Measurements from ENCODE around the gene MYPOP. TPM values are rescaled to one million over a fixed set of nuclear protein-coding genes. Genes with fewer than 3 reads are reported as not detected.

MYPOP gene
- total and polyA plus RNA-seq, 2 of the 13 experiments (the other 11 are each of a cell fraction or from before 2014, with no cell fraction given): 2.3 to 2.7 TPM

DNA sequence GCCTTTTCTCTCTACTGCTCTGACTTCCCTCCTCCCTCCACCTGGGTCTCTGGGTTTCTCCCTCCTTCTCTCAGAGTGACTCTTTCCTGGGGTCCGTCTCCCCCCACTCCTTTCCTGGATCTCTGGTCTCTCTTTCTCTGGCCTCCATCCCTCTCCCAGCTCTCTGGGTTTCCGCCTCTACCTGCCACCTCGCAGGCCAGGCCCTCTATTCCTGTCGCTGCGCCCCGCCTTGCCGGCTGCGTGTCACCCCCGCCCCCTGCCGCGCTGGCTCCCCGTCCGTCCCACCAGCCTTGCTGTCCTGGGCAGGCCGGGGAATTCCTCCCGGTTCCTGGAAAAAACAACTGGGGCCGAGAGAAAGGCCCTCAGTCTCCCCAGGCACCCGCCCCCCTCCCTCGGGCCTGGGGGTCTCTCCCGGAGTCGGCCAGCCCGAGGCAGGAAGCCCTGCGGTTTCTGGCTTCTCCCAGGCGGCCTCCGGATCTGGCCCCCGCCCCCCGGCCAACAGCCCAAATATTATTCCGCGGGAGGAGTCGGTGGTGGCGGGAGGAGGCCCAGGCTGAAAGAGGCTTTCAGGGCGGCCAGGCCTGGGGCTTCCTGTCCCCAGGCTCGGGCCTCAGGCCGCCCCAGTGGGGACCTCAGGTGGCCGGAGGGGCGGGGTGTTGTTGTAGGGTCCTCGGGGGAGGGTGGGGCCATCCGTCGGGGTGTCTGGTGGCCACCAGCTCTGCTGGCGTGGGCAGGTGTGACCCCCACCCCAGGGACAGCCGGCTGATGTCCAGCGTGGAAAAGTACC, 25.8 kb downstream of the MYPOP start (continued):
- no peak for TF ChIP-seq ZNF605 (CRISPR knock-in tag; IDR thresholded peaks at IDR 0.05)
- TF ChIP-seq TCF7 (IDR thresholded peaks at IDR 0.05; ENCODE audit: low read depth): 0 out of 2 replicates have a peak, but pooled peaks have one; percentile 6
- TF ChIP-seq ZNF777 (CRISPR knock-in tag; IDR thresholded peaks at IDR 0.05): no peak
- TF ChIP-seq, protein P1, sequence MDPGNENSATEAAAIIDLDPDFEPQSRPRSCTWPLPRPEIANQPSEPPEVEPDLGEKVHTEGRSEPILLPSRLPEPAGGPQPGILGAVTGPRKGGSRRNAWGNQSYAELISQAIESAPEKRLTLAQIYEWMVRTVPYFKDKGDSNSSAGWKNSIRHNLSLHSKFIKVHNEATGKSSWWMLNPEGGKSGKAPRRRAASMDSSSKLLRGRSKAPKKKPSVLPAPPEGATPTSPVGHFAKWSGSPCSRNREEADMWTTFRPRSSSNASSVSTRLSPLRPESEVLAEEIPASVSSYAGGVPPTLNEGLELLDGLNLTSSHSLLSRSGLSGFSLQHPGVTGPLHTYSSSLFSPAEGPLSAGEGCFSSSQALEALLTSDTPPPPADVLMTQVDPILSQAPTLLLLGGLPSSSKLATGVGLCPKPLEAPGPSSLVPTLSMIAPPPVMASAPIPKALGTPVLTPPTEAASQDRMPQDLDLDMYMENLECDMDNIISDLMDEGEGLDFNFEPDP (CRISPR knock-in tag; conservative IDR thresholded peaks at IDR 0.05): no peak
- TF ChIP-seq, protein P2, sequence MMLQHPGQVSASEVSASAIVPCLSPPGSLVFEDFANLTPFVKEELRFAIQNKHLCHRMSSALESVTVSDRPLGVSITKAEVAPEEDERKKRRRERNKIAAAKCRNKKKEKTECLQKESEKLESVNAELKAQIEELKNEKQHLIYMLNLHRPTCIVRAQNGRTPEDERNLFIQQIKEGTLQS (CRISPR knock-in tag; IDR thresholded peaks at IDR 0.05): no peak; the same call in 1 of the 2 replicates
- no peak for TF ChIP-seq ZNF530 (CRISPR knock-in tag; IDR thresholded peaks at IDR 0.05; ENCODE audit: low read depth)
- peak; percentile 66; the same call in 1 of the 2 replicates for TF ChIP-seq ZNF709 (CRISPR knock-in tag; IDR thresholded peaks at IDR 0.05)
- no peak for TF ChIP-seq ZNF619 (CRISPR knock-in tag; IDR thresholded peaks at IDR 0.05)
- no peak for TF ChIP-seq ZFP37 (CRISPR knock-in tag; IDR thresholded peaks at IDR 0.05; ENCODE audit: borderline replicate concordance)
- TF ChIP-seq, protein P3, sequence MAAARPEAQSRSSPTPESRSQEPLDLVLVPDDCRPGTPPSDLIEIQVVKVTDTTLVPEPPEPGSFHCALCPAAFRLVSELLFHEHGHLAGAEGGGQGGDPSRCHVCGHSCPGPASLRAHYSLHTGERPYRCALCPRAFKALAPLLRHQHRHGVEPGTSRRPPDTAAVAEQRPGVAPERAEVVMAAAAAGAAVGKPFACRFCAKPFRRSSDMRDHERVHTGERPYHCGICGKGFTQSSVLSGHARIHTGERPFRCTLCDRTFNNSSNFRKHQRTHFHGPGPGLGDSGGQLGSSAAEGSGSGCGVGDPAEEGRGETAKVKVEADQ (CRISPR knock-in tag; IDR thresholded peaks at IDR 0.05; ENCODE audit: borderline replicate concordance): 0 out of 2 replicates have a peak, but pooled peaks have one; percentile 54
- TF ChIP-seq ZNF256 (CRISPR knock-in tag; conservative IDR thresholded peaks at IDR 0.05): no peak
- TF ChIP-seq DR1 (CRISPR knock-in tag; IDR thresholded peaks at IDR 0.05): no peak
- TF ChIP-seq ZBTB3 (CRISPR knock-in tag; IDR thresholded peaks at IDR 0.05; ENCODE audit: borderline replicate concordance, low read depth): no peak
- TF ChIP-seq FOXA1 (IDR thresholded peaks at IDR 0.05): no peak
- no peak for TF ChIP-seq FOXA1 (CRISPR knock-in tag; IDR thresholded peaks at IDR 0.05)
- no peak for TF ChIP-seq HOXA5 (CRISPR knock-in tag; IDR thresholded peaks at IDR 0.05)
- TF ChIP-seq, protein P4, sequence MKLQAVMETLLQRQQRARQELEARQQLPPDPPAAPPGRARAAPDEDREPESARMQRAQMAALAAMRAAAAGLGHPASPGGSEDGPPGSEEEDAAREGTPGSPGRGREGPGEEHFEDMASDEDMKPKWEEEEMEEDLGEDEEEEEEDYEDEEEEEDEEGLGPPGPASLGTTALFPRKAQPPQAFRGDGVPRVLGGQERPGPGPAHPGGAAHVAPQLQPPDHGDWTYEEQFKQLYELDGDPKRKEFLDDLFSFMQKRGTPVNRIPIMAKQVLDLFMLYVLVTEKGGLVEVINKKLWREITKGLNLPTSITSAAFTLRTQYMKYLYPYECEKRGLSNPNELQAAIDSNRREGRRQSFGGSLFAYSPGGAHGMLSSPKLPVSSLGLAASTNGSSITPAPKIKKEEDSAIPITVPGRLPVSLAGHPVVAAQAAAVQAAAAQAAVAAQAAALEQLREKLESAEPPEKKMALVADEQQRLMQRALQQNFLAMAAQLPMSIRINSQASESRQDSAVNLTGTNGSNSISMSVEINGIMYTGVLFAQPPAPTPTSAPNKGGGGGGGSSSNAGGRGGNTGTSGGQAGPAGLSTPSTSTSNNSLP (IDR thresholded peaks at IDR 0.05; ENCODE audit: low read depth, low read length): no peak
- TF ChIP-seq, protein P5, sequence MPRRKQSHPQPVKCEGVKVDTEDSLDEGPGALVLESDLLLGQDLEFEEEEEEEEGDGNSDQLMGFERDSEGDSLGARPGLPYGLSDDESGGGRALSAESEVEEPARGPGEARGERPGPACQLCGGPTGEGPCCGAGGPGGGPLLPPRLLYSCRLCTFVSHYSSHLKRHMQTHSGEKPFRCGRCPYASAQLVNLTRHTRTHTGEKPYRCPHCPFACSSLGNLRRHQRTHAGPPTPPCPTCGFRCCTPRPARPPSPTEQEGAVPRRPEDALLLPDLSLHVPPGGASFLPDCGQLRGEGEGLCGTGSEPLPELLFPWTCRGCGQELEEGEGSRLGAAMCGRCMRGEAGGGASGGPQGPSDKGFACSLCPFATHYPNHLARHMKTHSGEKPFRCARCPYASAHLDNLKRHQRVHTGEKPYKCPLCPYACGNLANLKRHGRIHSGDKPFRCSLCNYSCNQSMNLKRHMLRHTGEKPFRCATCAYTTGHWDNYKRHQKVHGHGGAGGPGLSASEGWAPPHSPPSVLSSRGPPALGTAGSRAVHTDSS (CRISPR knock-in tag; conservative IDR thresholded peaks at IDR 0.05): no peak
- no peak for TF ChIP-seq SKI (IDR thresholded peaks at IDR 0.05; ENCODE audit: partially characterized antibody)
- TF ChIP-seq, protein P6, sequence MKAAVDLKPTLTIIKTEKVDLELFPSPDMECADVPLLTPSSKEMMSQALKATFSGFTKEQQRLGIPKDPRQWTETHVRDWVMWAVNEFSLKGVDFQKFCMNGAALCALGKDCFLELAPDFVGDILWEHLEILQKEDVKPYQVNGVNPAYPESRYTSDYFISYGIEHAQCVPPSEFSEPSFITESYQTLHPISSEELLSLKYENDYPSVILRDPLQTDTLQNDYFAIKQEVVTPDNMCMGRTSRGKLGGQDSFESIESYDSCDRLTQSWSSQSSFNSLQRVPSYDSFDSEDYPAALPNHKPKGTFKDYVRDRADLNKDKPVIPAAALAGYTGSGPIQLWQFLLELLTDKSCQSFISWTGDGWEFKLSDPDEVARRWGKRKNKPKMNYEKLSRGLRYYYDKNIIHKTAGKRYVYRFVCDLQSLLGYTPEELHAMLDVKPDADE (CRISPR knock-in tag; IDR thresholded peaks at IDR 0.05): no peak
- no peak for TF ChIP-seq ZNF460 (CRISPR knock-in tag; IDR thresholded peaks at IDR 0.05; ENCODE audit: borderline replicate concordance)
- TF ChIP-seq MBD4 (IDR thresholded peaks at IDR 0.05; ENCODE audit: borderline replicate concordance, low read length): no peak
- no peak for TF ChIP-seq ZNF124 (CRISPR knock-in tag; IDR thresholded peaks at IDR 0.05)
- TF ChIP-seq KLF6 (CRISPR knock-in tag; IDR thresholded peaks at IDR 0.05): peak; percentile 41; the same call in 1 of the 2 replicates
